DND-41 (cell line): Measurements from ENCODE around the gene MAP3K1.

Experiments used
- ATAC-seq: fragments of 200-7000 bp; cut with Tn5 transposase; 3 replicates; pipeline ENCODE4 v1.9.1; 2021; ENCODE audit warnings: low read depth; ENCODE audit not compliant: insufficient read depth
- DNase-seq: peaks from one replicate; pipeline ENCODE4 v3.0.0-alpha.2; 2020
- H2AFZ ChIP-seq: 2 replicates; pipeline ENCODE4 v1.6.0; 2012; ENCODE audit warnings: low read depth, low read length
- H3K27ac ChIP-seq: 2 replicates; pipeline ENCODE4 v1.5.1; 2012; ENCODE audit warnings: low read length, inconsistent platforms
- H3K27me3 ChIP-seq: fragments of 200-600 bp; sonication (generic); 2 replicates; pipeline ENCODE4 v1.6.0; 2012; ENCODE audit warnings: low read length, mild to moderate bottlenecking, inconsistent platforms; ENCODE audit not compliant: insufficient read depth, poor library complexity
- H3K36me3 ChIP-seq: 2 replicates; pipeline ENCODE4 v1.5.1; 2012; ENCODE audit warnings: low read length, inconsistent platforms; ENCODE audit not compliant: insufficient read depth
- H3K4me1 ChIP-seq: 2 replicates; pipeline ENCODE4 v1.5.1; 2012; ENCODE audit warnings: mild to moderate bottlenecking, low read length; ENCODE audit not compliant: insufficient read depth
- H3K4me2 ChIP-seq: 2 replicates; pipeline ENCODE4 v1.6.0; 2012; ENCODE audit warnings: mild to moderate bottlenecking, moderate library complexity, low read length, inconsistent platforms; ENCODE audit not compliant: insufficient read depth
- H3K4me3 ChIP-seq, 2 experiments: fragments of 200-600 bp in 1 of 2; shearing (Covaris generic) in 1 of 2; 2 replicates each; pipeline ENCODE4 v1.5.1; 2012 to 2016; ENCODE audit warnings: inconsistent platforms in 2 of 2, low read length in 2 of 2, mild to moderate bottlenecking in 2 of 2, low read depth in 1 of 2, moderate library complexity in 1 of 2
- H3K79me2 ChIP-seq: 2 replicates; pipeline ENCODE4 v1.6.0; 2012; ENCODE audit warnings: low read length, inconsistent platforms; ENCODE audit not compliant: insufficient read depth
- H3K9ac ChIP-seq: 2 replicates; pipeline ENCODE4 v1.6.0; 2012; ENCODE audit warnings: low read depth, mild to moderate bottlenecking, inconsistent platforms, low read length, moderate library complexity
- H3K9me3 ChIP-seq: 2 replicates; pipeline ENCODE4 v1.5.1; 2012; ENCODE audit warnings: low read length, moderate library complexity, mild to moderate bottlenecking, inconsistent platforms; ENCODE audit not compliant: insufficient read depth, severe bottlenecking
- H4K20me1 ChIP-seq: 2 replicates; pipeline ENCODE4 v1.6.0; 2012; ENCODE audit warnings: low read length; ENCODE audit not compliant: insufficient read depth
- CTCF ChIP-seq: IDR thresholded peaks from 2 replicates; pipeline ENCODE4 v1.5.1; 2012; ENCODE audit warnings: borderline replicate concordance, low read length, moderate library complexity, mild to moderate bottlenecking; ENCODE audit not compliant: poor library complexity, severe bottlenecking; ENCODE audit errors: extremely low read depth
- EZH2 ChIP-seq: IDR thresholded peaks from 3 replicates; pipeline ENCODE4 v1.6.1; 2012; ENCODE audit warnings: borderline replicate concordance, low read depth, mild to moderate bottlenecking, moderate library complexity, low read length, inconsistent platforms; ENCODE audit not compliant: severe bottlenecking

The MAP3K1 gene

GRCh38 chr5:56898213-56898612, 82.9 kb downstream of the MAP3K1 start:
- TF ChIP-seq EZH2 (no peak), CTCF (no peak)
- Histone ChIP-seq H3K27ac (no peak overlapping the region), H3K4me3 (no peak overlapping the region), H2AFZ (no peak overlapping the region), H4K20me1 (no peaks in the 10 kb centered on the region), H3K4me2 (no peak overlapping the region), H3K9ac (no peak overlapping the region), H3K79me2 (no peaks in the 10 kb centered on the region), H3K27me3 (peaks cover 3% of the 10 kb centered on the region), H3K36me3 (no peaks in the 10 kb centered on the region; the same call in 1 of the 2 replicates), H3K9me3 (no peaks in the 10 kb centered on the region), H3K4me1 (no peaks in the 10 kb centered on the region; the same call in 1 of the 2 replicates)
- no peak for ATAC-seq
- DNase-seq: no peak

GRCh38 chr5:56900395-56900794, 85.0 kb downstream of the MAP3K1 start:
- no peak for DNase-seq
- Histone ChIP-seq H3K9ac (no peak overlapping the region), H2AFZ (no peak overlapping the region), H3K27ac (no peak overlapping the region), H3K79me2 (no peaks in the 10 kb centered on the region), H4K20me1 (no peaks in the 10 kb centered on the region), H3K4me2 (no peak overlapping the region), H3K4me1 (no peaks in the 10 kb centered on the region; the same call in 1 of the 2 replicates), H3K4me3 (no peak overlapping the region), H3K36me3 (no peaks in the 10 kb centered on the region), H3K9me3 (no peaks in the 10 kb centered on the region), H3K27me3 (peaks cover 5% of the 10 kb centered on the region)
- ATAC-seq: no peak
- TF ChIP-seq CTCF (no peak), EZH2 (no peak)

GRCh38 chr5:56900858-56901578, 85.7 kb downstream of the MAP3K1 start:
- Histone ChIP-seq H3K4me2 (no peak overlapping the region), H2AFZ (no peak overlapping the region), H3K79me2 (no peaks in the 10 kb centered on the region), H3K4me3 (no peak overlapping the region), H4K20me1 (no peaks in the 10 kb centered on the region), H3K9me3 (no peaks in the 10 kb centered on the region), H3K27ac (no peak overlapping the region), H3K27me3 (peaks cover 5% of the 10 kb centered on the region), H3K9ac (no peak overlapping the region), H3K4me1 (no peaks in the 10 kb centered on the region; the same call in 1 of the 2 replicates), H3K36me3 (no peaks in the 10 kb centered on the region)
- peak; percentile 74 for ATAC-seq
- TF ChIP-seq CTCF (peak; percentile 84), EZH2 (no peak)
- peak; percentile 44 for DNase-seq
